Chondrocyte (in vitro differentiated cells): ENCODE data around the gene RXRA. TPM values are rescaled to one million over a fixed set of nuclear protein-coding genes. Genes with fewer than 3 reads are reported as not detected.

Source experiments
- DNase-seq: peaks from one replicate; pipeline ENCODE4 v3.0.0; 2021; ENCODE audit warnings: mixed read lengths, low spot score
- H3K27ac Mint-ChIP-seq: one replicate; pipeline ENCODE4 v1.8.0; 2021; ENCODE audit warnings: mild to moderate bottlenecking, moderate library complexity, mixed read lengths; ENCODE audit not compliant: unreplicated experiment
- H3K27me3 Mint-ChIP-seq: 2 replicates; pipeline ENCODE4 v1.8.0; 2021; ENCODE audit warnings: low read depth, mixed read lengths
- H3K36me3 Mint-ChIP-seq: 2 replicates; pipeline ENCODE4 v1.8.0; 2021; ENCODE audit warnings: low read depth, mixed read lengths
- H3K4me1 Mint-ChIP-seq: 2 replicates; pipeline ENCODE4 v1.8.0; 2021; ENCODE audit warnings: low read depth, mild to moderate bottlenecking, mixed read lengths
- H3K4me3 Mint-ChIP-seq: one replicate; pipeline ENCODE4 v1.8.0; 2021; ENCODE audit warnings: mild to moderate bottlenecking, moderate library complexity, mixed read lengths; ENCODE audit not compliant: unreplicated experiment
- H3K9me3 Mint-ChIP-seq: 2 replicates; pipeline ENCODE4 v1.8.0; 2021; ENCODE audit warnings: low read depth, mixed read lengths
- total RNA-seq: library from RNA; stranded (reverse); gene quantifications from 3 replicates; pipeline ENCODE4 v1.2.1, GENCODE V29; 2021
- TF ChIP-seq, protein P1 (sequence below): fragments of 200-600 bp; sonication (generic); IDR thresholded peaks from 2 replicates; pipeline ENCODE4 v1.5.0; 2021; ENCODE audit warnings: antibody characterized with exemption, mild to moderate bottlenecking, moderate library complexity

Gene RXRA
- total RNA-seq, 1 donor from 2014 or later = 27.3 TPM

DNA sequence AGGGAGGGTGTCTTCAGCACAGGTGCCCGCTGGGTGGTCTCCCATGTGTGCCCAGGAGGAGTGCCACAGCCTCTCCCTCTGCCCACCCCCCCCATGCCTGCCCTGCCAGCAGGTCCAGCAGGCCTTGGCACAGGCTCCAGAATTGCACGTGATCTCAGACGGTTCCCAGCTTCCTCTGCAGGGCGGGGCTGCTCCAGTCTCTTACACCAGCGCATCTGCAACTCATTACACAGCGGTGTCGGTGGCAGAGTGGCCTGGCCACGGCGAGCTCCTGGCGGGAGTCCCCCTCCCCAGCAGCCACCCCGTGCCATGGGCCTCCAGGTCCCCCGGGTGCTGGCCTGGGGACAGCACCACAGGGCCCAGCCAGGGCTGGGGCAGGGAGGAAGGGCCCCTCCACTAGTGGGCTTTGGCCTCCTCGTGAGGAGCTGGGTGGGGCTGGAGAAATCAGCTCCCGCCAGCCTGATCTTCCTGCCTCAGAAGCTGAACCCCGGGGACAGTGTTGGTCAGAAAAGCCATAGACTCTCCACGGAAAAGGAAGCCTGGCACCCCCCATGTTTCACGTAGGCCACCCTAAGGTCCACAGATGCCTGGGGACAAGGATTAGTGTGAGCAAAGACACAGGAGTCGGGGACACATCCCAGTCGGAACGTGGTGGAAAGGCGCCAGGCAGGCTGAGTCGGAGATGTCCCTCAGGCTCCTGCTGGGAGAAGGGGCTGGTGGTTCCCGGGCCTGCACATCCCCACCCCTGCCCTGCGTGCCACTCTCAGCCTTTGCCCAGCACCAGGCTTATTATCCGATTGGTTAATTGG, 40.2 kb downstream of the RXRA start:
- Mint-ChIP-seq H3K36me3 (no peaks in the 10 kb centered on the region), H3K27ac (peak overlapping the region; percentile 89), H3K4me1 (peaks cover 25% of the 10 kb centered on the region), H3K27me3 (no peaks in the 10 kb centered on the region), H3K9me3 (no peaks in the 10 kb centered on the region), H3K4me3 (peak overlapping the region; percentile 22)
- DNase-seq = no peak
- TF ChIP-seq, protein P1, sequence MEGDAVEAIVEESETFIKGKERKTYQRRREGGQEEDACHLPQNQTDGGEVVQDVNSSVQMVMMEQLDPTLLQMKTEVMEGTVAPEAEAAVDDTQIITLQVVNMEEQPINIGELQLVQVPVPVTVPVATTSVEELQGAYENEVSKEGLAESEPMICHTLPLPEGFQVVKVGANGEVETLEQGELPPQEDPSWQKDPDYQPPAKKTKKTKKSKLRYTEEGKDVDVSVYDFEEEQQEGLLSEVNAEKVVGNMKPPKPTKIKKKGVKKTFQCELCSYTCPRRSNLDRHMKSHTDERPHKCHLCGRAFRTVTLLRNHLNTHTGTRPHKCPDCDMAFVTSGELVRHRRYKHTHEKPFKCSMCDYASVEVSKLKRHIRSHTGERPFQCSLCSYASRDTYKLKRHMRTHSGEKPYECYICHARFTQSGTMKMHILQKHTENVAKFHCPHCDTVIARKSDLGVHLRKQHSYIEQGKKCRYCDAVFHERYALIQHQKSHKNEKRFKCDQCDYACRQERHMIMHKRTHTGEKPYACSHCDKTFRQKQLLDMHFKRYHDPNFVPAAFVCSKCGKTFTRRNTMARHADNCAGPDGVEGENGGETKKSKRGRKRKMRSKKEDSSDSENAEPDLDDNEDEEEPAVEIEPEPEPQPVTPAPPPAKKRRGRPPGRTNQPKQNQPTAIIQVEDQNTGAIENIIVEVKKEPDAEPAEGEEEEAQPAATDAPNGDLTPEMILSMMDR = peak; percentile 1

- Mint-ChIP-seq H3K27me3 (no peaks in the 10 kb centered on the region), H3K9me3 (no peaks in the 10 kb centered on the region), H3K4me3 (peak overlapping the region; percentile 22), H3K4me1 (peaks cover 27% of the 10 kb centered on the region), H3K27ac (peak overlapping the region; percentile 89), H3K36me3 (no peaks in the 10 kb centered on the region)
- no peak for DNase-seq
- TF ChIP-seq, protein P1 = no peak
These were observed 40.8 kb downstream of the RXRA start for GRCh38 chr9:134367061-134367460.

DNA sequence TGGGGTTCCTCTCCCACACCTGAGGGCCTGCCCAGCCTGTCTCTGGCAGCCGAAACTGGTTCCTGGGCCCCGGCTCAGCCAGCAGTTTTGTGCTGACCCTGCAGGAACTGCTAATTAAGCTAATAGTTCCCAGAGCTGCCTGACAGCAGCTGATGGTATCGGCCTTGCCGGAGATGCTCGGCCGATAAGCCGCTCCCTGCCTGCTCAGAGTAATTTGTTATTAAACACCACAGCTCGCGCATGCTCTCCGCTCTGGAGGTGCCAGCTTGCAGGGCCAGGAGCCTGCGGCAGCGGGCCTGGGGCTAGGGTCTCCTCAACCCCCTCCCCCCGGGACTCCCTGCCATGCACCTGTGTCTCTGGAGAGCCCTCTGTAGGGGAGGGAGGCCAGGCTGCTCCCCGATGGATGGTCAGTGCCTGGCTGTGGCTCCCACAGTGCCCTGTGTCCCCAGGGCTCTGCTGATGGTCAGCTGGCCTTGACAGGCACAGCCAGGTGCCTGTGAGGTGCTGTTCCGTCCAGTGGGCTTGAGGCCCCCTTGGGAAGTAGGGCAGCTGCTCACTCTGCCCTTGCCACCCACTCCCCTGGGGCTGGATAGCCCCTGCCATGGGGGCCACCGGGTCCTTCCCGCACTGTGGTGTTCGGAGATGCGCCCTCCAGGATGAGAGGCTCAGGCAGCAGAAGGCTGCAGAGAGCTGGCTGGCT, 41.7 kb downstream of the RXRA start:
- no peak overlapping the region for H3K4me3 Mint-ChIP-seq
- H3K4me1 Mint-ChIP-seq = peaks cover 35% of the 10 kb centered on the region
- H3K9me3 Mint-ChIP-seq = no peaks in the 10 kb centered on the region
- no peak for DNase-seq
- H3K36me3 Mint-ChIP-seq = no peaks in the 10 kb centered on the region
- TF ChIP-seq, protein P1 = no peak
- H3K27me3 Mint-ChIP-seq = no peaks in the 10 kb centered on the region
- no peak overlapping the region for H3K27ac Mint-ChIP-seq

- no peak for DNase-seq
- Mint-ChIP-seq H3K9me3 (no peaks in the 10 kb centered on the region), H3K4me1 (peaks cover 36% of the 10 kb centered on the region), H3K27me3 (no peaks in the 10 kb centered on the region), H3K27ac (no peak overlapping the region), H3K4me3 (no peak overlapping the region), H3K36me3 (no peaks in the 10 kb centered on the region)
- TF ChIP-seq, protein P1 = no peak
These were observed 42.3 kb downstream of the RXRA start for GRCh38 chr9:134368571-134368970.

GRCh38 chr9:134369416-134370212, 43.4 kb downstream of the RXRA start:
- no peaks in the 10 kb centered on the region for H3K9me3 Mint-ChIP-seq
- DNase-seq = no peak
- TF ChIP-seq, protein P1 = no peak
- no peak overlapping the region for H3K4me3 Mint-ChIP-seq
- no peaks in the 10 kb centered on the region for H3K36me3 Mint-ChIP-seq
- H3K27me3 Mint-ChIP-seq = no peaks in the 10 kb centered on the region
- H3K27ac Mint-ChIP-seq = no peak overlapping the region
- H3K4me1 Mint-ChIP-seq = peaks cover 37% of the 10 kb centered on the region
